HEK293T (cell line): ENCODE measurements around the gene FHIT.
"Not testable (repeated sequence)": the region's sequence is repeated elsewhere in the genome, so short reads cannot be mapped to it uniquely, and the experiment has no call there.

Experiments
- CTCF ChIA-PET: fragments of 350-600 bp; formaldehyde crosslinking; extraction: SDS; loops from one replicate; lab custom pipeline; 2021; ENCODE audit warnings: antibody characterized with exemption, inconsistent platforms; lab: Yijun Ruan, JAX
- POLR2A ChIA-PET: fragments of 350-600 bp; formaldehyde crosslinking; extraction: SDS; loops from one replicate; lab custom pipeline; 2020; ENCODE audit warnings: antibody characterized with exemption, inconsistent platforms; lab: Yijun Ruan, JAX
- DNase-seq: peaks from one replicate; pipeline ENCODE4 v3.0.0; 2012; ENCODE audit warnings: mixed read lengths; ENCODE audit errors: extremely low spot score
- ARNT ChIP-seq: fragments of 450-650 bp; IDR thresholded peaks from 2 replicates; pipeline ENCODE4 v1.6.1; 2017; ENCODE audit warnings: mild to moderate bottlenecking
- BHLHE40 ChIP-seq: fragments of 450-650 bp; IDR thresholded peaks from 2 replicates; pipeline ENCODE4 v1.6.1; 2016; ENCODE audit warnings: mild to moderate bottlenecking, moderate library complexity, borderline replicate concordance
- CTBP1 ChIP-seq: fragments of 450-650 bp; IDR thresholded peaks from 2 replicates; pipeline ENCODE4 v1.6.1; 2016; ENCODE audit warnings: borderline replicate concordance
- ELF4 ChIP-seq: fragments of 450-650 bp; IDR thresholded peaks from 2 replicates; pipeline ENCODE4 v1.6.1; 2017; ENCODE audit warnings: antibody characterized with exemption
- FOXA1 ChIP-seq: fragments of 450-650 bp; IDR thresholded peaks from 2 replicates; pipeline ENCODE4 v1.6.1; 2016; ENCODE audit warnings: mild to moderate bottlenecking
- FOXK2 ChIP-seq: fragments of 450-650 bp; IDR thresholded peaks from 2 replicates; pipeline ENCODE4 v1.6.1; 2016; ENCODE audit warnings: mild to moderate bottlenecking
- FOXM1 ChIP-seq: fragments of 450-650 bp; IDR thresholded peaks from 2 replicates; pipeline ENCODE4 v1.6.1; 2017; ENCODE audit warnings: mild to moderate bottlenecking, borderline replicate concordance
- HDGF ChIP-seq: fragments of 450-650 bp; IDR thresholded peaks from 2 replicates; pipeline ENCODE4 v1.6.1; 2017; ENCODE audit warnings: antibody characterized with exemption, borderline replicate concordance
- L3MBTL2 ChIP-seq: fragments of 450-650 bp; conservative IDR thresholded peaks from 2 replicates; pipeline ENCODE4 v1.6.1; 2016; ENCODE audit warnings: mild to moderate bottlenecking
- LEF1 ChIP-seq: fragments of 450-650 bp; IDR thresholded peaks from 2 replicates; pipeline ENCODE4 v1.6.1; 2017; ENCODE audit warnings: mild to moderate bottlenecking, borderline replicate concordance
- NFRKB ChIP-seq: fragments of 450-650 bp; IDR thresholded peaks from 2 replicates; pipeline ENCODE4 v1.6.1; 2016; ENCODE audit warnings: mild to moderate bottlenecking, moderate library complexity
- SP1 ChIP-seq: fragments of 450-650 bp; IDR thresholded peaks from 2 replicates; pipeline ENCODE4 v1.6.1; 2017
- SUZ12 ChIP-seq: fragments of 450-650 bp; IDR thresholded peaks from 2 replicates; pipeline ENCODE4 v1.6.1; 2016; ENCODE audit warnings: mild to moderate bottlenecking
- TARDBP ChIP-seq: fragments of 450-650 bp; IDR thresholded peaks from 2 replicates; pipeline ENCODE4 v1.6.1; 2016
- ZNF384 ChIP-seq: fragments of 450-650 bp; IDR thresholded peaks from 2 replicates; pipeline ENCODE4 v1.6.1; 2016
- TF ChIP-seq, protein P1 (sequence below): fragments of 450-650 bp; IDR thresholded peaks from 2 replicates; pipeline ENCODE4 v1.6.1; 2016

The FHIT gene

DNA sequence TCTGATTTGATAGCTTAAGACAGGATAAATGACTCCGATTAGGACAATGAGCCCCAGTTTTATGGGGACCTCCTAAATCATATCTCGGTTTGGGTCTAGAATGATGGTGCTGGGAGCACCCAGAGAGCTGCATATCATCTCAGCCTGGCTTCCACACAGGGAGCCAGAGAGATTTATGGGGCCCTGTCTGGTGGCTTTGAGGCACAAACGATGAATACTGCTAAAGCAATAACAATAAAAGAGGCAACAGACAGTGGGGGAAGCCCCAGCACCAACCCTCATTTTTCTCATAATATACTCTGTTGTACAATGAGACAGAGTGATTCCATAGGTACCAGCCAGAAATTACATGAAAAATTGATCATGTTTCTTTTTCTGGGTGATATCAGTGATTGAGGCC, 1312.4 kb downstream of the FHIT start:
- no peak for TF ChIP-seq ELF4
- no peak for TF ChIP-seq FOXA1
- ChIA-PET POLR2A (no interaction called here), CTCF (no interaction called here)
- no peak for DNase-seq

DNA sequence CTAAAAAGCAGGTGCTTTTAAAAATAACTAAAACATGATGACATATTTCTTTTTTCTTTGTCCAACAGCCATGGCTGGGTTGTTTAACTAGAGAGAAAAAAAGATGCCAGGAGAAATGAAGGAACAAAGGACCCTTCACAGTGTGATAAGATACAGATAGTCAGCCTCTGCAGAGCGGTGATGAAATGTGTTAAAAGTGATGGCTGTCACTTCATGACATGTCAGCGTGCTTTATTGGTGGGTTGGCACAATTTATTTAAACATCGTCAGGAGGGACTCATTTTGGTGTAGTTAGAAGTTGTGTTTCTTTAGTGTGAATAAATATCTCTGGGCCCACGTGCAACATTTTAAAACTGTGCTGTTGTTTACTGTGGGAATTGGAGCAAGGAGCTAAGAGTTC, 1314.1 kb downstream of the FHIT start:
- POLR2A ChIA-PET = no interaction called here

DNA sequence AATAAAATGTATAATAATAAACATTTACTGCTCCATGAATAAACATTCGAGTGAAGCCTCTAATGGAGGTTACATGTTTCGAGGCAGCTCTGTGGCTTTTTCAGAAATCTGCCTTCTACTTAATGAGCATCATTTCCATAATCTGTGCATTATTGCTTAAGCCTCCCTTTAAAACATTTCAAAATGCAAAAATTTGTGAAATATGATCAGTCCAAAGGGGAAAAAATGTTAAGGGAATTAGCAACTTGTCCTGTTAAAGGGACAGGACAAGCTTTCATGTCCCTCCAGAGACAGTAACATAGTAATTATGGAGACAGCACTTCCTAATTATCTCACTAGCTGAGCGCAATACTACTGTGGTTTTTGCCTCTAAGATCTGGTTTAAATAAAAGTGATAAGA, 1314.8 kb downstream of the FHIT start:
- TF ChIP-seq, protein P1, sequence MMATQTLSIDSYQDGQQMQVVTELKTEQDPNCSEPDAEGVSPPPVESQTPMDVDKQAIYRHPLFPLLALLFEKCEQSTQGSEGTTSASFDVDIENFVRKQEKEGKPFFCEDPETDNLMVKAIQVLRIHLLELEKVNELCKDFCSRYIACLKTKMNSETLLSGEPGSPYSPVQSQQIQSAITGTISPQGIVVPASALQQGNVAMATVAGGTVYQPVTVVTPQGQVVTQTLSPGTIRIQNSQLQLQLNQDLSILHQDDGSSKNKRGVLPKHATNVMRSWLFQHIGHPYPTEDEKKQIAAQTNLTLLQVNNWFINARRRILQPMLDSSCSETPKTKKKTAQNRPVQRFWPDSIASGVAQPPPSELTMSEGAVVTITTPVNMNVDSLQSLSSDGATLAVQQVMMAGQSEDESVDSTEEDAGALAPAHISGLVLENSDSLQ = no peak
- TF ChIP-seq SUZ12 = no peak
- TF ChIP-seq LEF1 = no peak
- no peak for TF ChIP-seq FOXK2
- no peak for TF ChIP-seq FOXM1
- no peak for TF ChIP-seq NFRKB
- TF ChIP-seq FOXA1 = no peak
- TF ChIP-seq TARDBP = no peak
- TF ChIP-seq BHLHE40 = no peak
- TF ChIP-seq SP1 = no peak
- TF ChIP-seq L3MBTL2 = no peak
- TF ChIP-seq ARNT = no peak
- no peak for TF ChIP-seq CTBP1
- no peak for TF ChIP-seq HDGF
- TF ChIP-seq ELF4 = no peak
- TF ChIP-seq ZNF384 = no peak
- ChIA-PET POLR2A (no interaction called here), CTCF (no interaction called here)
- no peak for DNase-seq

More for the DNA sequence above, 1314.1 kb downstream of the FHIT start:
- CTCF ChIA-PET = no interaction called here
- DNase-seq = no peak
- TF ChIP-seq FOXA1 = no peak
- TF ChIP-seq FOXM1 = no peak
- no peak for TF ChIP-seq ELF4
- no peak for TF ChIP-seq TARDBP
- TF ChIP-seq ZNF384 = no peak
- TF ChIP-seq SP1 = no peak
- TF ChIP-seq NFRKB = no peak
- TF ChIP-seq HDGF = no peak
- no peak for TF ChIP-seq FOXK2
- TF ChIP-seq BHLHE40 = no peak
- no peak for TF ChIP-seq SUZ12
- TF ChIP-seq CTBP1 = no peak
- TF ChIP-seq, protein P1 = no peak

DNA sequence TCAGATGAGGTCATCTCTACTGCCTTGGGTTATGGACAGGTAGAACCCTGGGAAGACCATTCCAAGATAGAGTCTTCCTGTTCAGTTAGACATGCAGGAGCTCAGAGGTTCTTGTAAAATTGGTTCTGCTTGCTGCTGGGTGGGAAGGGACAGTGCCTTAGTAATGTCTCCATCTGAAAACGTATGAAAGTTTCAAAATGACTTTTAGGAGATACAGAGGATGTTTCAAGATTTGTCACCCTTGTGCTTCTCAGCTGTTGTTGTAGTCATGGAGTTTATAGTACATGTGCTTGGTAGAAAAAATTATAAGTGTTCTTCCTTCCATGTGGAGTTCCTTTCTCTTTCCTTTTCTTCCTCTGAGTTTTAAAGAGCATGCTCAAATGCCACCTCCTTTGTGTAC, 1316.2 kb downstream of the FHIT start:
- CTCF ChIA-PET = no interaction called here
- POLR2A ChIA-PET = no interaction called here
- no peak for DNase-seq
- TF ChIP-seq NFRKB (no peak), FOXA1 (no peak), HDGF (no peak), ELF4 (no peak), FOXK2 (no peak), CTBP1 (no peak), ZNF384 (no peak), SP1 (no peak), L3MBTL2 (no peak), ARNT (no peak), FOXM1 (no peak), TARDBP (no peak), BHLHE40 (no peak), SUZ12 (no peak), LEF1 (no peak)
- TF ChIP-seq, protein P1 = no peak

DNA sequence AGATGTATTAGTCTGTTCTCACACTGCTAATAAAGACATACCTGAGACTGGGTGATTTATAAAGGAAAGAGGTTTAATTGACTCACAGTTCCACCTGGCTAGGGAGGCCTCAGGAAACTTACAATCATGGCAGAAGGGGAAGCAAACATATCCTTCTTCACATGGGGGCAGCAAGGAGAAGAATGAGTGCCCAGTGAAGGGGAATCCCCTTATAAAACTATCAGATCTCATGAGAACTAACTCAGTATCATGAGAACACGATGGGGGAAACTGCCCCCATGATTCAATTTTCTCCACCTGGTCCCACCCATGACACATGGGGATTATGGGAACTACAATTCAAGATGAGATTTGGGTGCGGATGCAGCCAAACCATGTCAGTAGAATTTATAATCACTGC, 1316.7 kb downstream of the FHIT start:
- CTCF ChIA-PET = interaction anchor here (0.7 kb wide), 1 partner anchor 8 kb away, joined by 3 read pairs; no protein-coding TSS in a partner anchor
- DNase-seq, POLR2A ChIA-PET: not testable (repeated sequence)

DNA sequence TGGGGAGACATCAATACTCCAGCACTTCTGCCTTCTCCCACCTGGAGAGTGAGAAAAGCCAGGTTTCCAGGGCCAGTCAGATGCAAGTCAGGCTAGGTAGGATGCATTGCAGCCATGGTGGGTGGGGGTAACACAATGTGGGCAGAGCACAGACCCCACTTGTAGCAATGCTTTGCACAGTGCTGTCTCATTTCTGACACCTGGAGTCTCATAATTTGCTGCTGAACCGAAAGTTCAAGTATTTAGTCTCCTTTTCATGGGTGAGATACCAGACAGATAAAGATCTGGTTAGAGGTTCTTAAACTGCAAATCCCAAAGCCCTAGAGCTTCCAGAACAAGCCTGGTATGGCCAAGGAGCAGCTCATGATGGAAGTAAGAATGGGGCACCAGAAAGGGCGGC, 1321.1 kb downstream of the FHIT start:
- no peak for TF ChIP-seq FOXK2
- TF ChIP-seq SP1 = no peak
- TF ChIP-seq CTBP1 = no peak
- TF ChIP-seq NFRKB = no peak
- POLR2A ChIA-PET = no interaction called here
- CTCF ChIA-PET = no interaction called here
- no peak for DNase-seq

DNA sequence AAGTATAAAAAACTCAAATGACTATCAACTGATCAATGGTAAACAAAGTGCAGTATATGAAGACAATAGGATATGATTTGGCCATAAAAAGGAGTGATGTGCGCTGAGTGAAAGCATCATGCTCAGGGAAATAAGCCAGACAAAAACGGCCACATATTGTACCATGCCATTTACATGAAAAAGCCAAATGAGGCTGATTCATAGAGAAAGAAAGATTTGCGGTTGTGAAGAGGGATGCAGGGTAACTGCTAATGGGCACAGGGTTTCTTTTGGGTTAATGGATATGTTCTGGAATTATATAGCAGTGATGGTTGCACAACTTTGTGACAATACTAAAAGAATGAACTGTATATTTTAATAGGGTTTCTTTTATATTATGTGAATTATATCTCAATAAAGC, 1324.2 kb downstream of the FHIT start:
- ChIA-PET CTCF (no interaction called here), POLR2A (no interaction called here)
- TF ChIP-seq NFRKB (no peak), FOXA1 (no peak), ZNF384 (no peak), ELF4 (no peak), CTBP1 (no peak), FOXK2 (no peak), L3MBTL2 (no peak), SUZ12 (no peak), HDGF (no peak), FOXM1 (no peak)
- DNase-seq = no peak
